OCI-LY7 (cell line): ENCODE results near the gene KNDC1. TPM values are rescaled to one million over a fixed set of nuclear protein-coding genes. Genes with fewer than 3 reads are reported as not detected.

ENCODE experiments used
- BruUV-seq: library from RNA; stranded (reverse); fragments of 400-500 nt; replicated peaks from 2 replicates; lab custom pipeline; 2021; lab: Mats Ljungman, UMichigan
- CTCF ChIA-PET: fragments of 300-600 bp; sonication (Branson Sonifier 250); formaldehyde crosslinking; loops from one replicate; lab custom pipeline; 2022; ENCODE audit warnings: antibody characterized with exemption; ENCODE audit not compliant: unreplicated experiment; lab: Charles Lee
- POLR2A ChIA-PET: fragments of 300-600 bp; sonication (Branson Sonifier 250); formaldehyde crosslinking; loops from one replicate; lab custom pipeline; 2022; ENCODE audit warnings: antibody characterized with exemption; lab: Charles Lee
- DNase-seq: peaks from one replicate; pipeline ENCODE4 v3.0.0-alpha.2; 2015; ENCODE audit warnings: low spot score
- H2AFZ ChIP-seq: fragments of 200-600 bp; sonication (generic), shearing (Covaris generic); 2 replicates; pipeline ENCODE4 v1.6.1; 2014; ENCODE audit warnings: mild to moderate bottlenecking, antibody characterized with exemption, low read length, moderate library complexity
- H3K27ac ChIP-seq: fragments of 200-600 bp; sonication (generic); 2 replicates; pipeline ENCODE4 v1.5.1; 2014; ENCODE audit warnings: mixed run types, low read depth, mild to moderate bottlenecking, moderate library complexity, low read length, inconsistent platforms; ENCODE audit not compliant: poor library complexity, severe bottlenecking
- H3K36me3 ChIP-seq: fragments of 200-600 bp; sonication (generic); 2 replicates; pipeline ENCODE4 v1.6.1; 2014; ENCODE audit warnings: mild to moderate bottlenecking, antibody characterized with exemption, low read length, moderate library complexity, mixed read lengths; ENCODE audit not compliant: insufficient read depth
- H3K4me1 ChIP-seq: fragments of 200-600 bp; sonication (generic); 2 replicates; pipeline ENCODE4 v1.5.1; 2014; ENCODE audit warnings: mild to moderate bottlenecking, low read length; ENCODE audit not compliant: insufficient read depth, poor library complexity, severe bottlenecking
- H3K4me2 ChIP-seq: fragments of 200-600 bp; sonication (generic); 2 replicates; pipeline ENCODE4 v1.6.1; 2014; ENCODE audit warnings: mild to moderate bottlenecking, low read length
- H3K4me3 ChIP-seq: fragments of 200-600 bp; sonication (generic); 2 replicates; pipeline ENCODE4 v1.5.1; 2014; ENCODE audit warnings: mild to moderate bottlenecking, low read depth, low read length; ENCODE audit not compliant: poor library complexity, severe bottlenecking
- H3K79me2 ChIP-seq: fragments of 200-600 bp; sonication (generic); 2 replicates; pipeline ENCODE4 v1.6.1; 2016; ENCODE audit warnings: low read depth, mild to moderate bottlenecking, low read length, moderate library complexity, mixed read lengths; ENCODE audit not compliant: insufficient read depth
- H3K9me2 ChIP-seq: fragments of 200-600 bp; sonication (generic); 2 replicates; pipeline ENCODE4 v1.6.1; 2016; ENCODE audit warnings: mild to moderate bottlenecking, low read length, mixed read lengths; ENCODE audit not compliant: insufficient read depth
- H3K9me3 ChIP-seq: fragments of 200-600 bp; sonication (generic); 2 replicates; pipeline ENCODE4 v1.6.1; 2014; ENCODE audit warnings: mild to moderate bottlenecking, mixed run types, low read length, mixed read lengths
- H4K20me1 ChIP-seq: fragments of 200-600 bp; sonication (generic); 2 replicates; pipeline ENCODE4 v1.6.1; 2014; ENCODE audit warnings: mild to moderate bottlenecking, antibody characterized with exemption, low read length, moderate library complexity, mixed read lengths; ENCODE audit not compliant: insufficient read depth
- CTCF ChIP-seq: fragments of 200-600 bp; sonication (generic); conservative IDR thresholded peaks from 2 replicates; pipeline ENCODE4 v1.5.1; 2014; ENCODE audit warnings: mild to moderate bottlenecking, antibody characterized with exemption, low read length, moderate library complexity, mixed read lengths
- EZH2phosphoT487 ChIP-seq: fragments of 200-600 bp; sonication (generic); IDR thresholded peaks from 2 replicates; pipeline ENCODE4 v1.6.1; 2018; ENCODE audit warnings: low read depth, borderline replicate concordance, mild to moderate bottlenecking, mixed run types, antibody characterized with exemption, low read length, moderate library complexity, mixed read lengths
- intact Hi-C: fragments of 100-400 bp; cut with micrococcal nuclease; formaldehyde crosslinking; loops from one replicate; pipeline ENCODE4 v1.10.0; 2022; ENCODE audit not compliant: unreplicated experiment
- total RNA-seq, 2 experiments: library from RNA; depleted of rRNA in 1 of 2; stranded (reverse); fragments of >200 nt in 1 of 2; shearing (Covaris generic) in 1 of 2; gene quantifications; 2 replicates each; pipeline ENCODE4 v1.2.3, GENCODE V29; 2014 to 2022

Gene KNDC1
- total RNA-seq, 2 experiments from 2014 or later, result not detected

GRCh38 chr10:133182791-133183645, 23.0 kb downstream of the KNDC1 start:
- H3K27ac ChIP-seq, result no peak overlapping the region
- BruUV-seq, result no TSS peak
- POLR2A ChIA-PET, result no interaction called here
- CTCF ChIA-PET, result no interaction called here
- no peak for DNase-seq
- intact Hi-C loops, result no loop called here
- H3K79me2 ChIP-seq, result no peaks in the 10 kb centered on the region
- H4K20me1 ChIP-seq, result no peaks in the 10 kb centered on the region
- 0 out of 2 replicates have a peak, but pooled peaks cover under 1% of the 10 kb centered on the region for H3K9me3 ChIP-seq
- H3K9me2 ChIP-seq, result no peaks in the 10 kb centered on the region
- no peak overlapping the region for H2AFZ ChIP-seq
- TF ChIP-seq CTCF, result no peak
- no peak for TF ChIP-seq EZH2phosphoT487
- H3K36me3 ChIP-seq, result no peaks in the 10 kb centered on the region
- no peak overlapping the region for H3K4me2 ChIP-seq
- no peaks in the 10 kb centered on the region for H3K4me1 ChIP-seq
- no peak overlapping the region for H3K4me3 ChIP-seq

GRCh38 chr10:133183646-133184378, 23.8 kb downstream of the KNDC1 start:
- intact Hi-C loops, result no loop called here
- no peaks in the 10 kb centered on the region for H3K4me1 ChIP-seq
- H3K9me2 ChIP-seq, result no peaks in the 10 kb centered on the region
- no peaks in the 10 kb centered on the region for H3K9me3 ChIP-seq
- no peaks in the 10 kb centered on the region for H3K36me3 ChIP-seq
- CTCF ChIA-PET, result no interaction called here
- H3K27ac ChIP-seq, result no peak overlapping the region
- no peak for DNase-seq
- H3K79me2 ChIP-seq, result no peaks in the 10 kb centered on the region
- TF ChIP-seq CTCF, result no peak
- TF ChIP-seq EZH2phosphoT487, result no peak
- POLR2A ChIA-PET, result no interaction called here
- H2AFZ ChIP-seq, result no peak overlapping the region
- no peaks in the 10 kb centered on the region for H4K20me1 ChIP-seq
- BruUV-seq, result no TSS peak
- H3K4me3 ChIP-seq, result no peak overlapping the region
- H3K4me2 ChIP-seq, result no peak overlapping the region
